ENCODE measurements around the gene JAG1.

Gene JAG1

GRCh38 chr20:10667560-10668167, 6.1 kb downstream of the JAG1 start:
- TF ChIP-seq CTCF (IDR thresholded peaks at IDR 0.05) (no peak), ZFX (IDR thresholded peaks at IDR 0.05; ENCODE audit: borderline replicate concordance) (no peak)
- H3K27ac ChIP-seq, result no peak overlapping the region

- TF ChIP-seq CTCF (IDR thresholded peaks at IDR 0.05) (no peak), ZFX (IDR thresholded peaks at IDR 0.05; ENCODE audit: borderline replicate concordance) (no peak)
- H3K27ac ChIP-seq, result no peak overlapping the region
Observed at GRCh38 chr20:10667077-10667401, 6.8 kb downstream of the JAG1 start.

- H3K27ac ChIP-seq, result no peak overlapping the region
- TF ChIP-seq ZFX (IDR thresholded peaks at IDR 0.05; ENCODE audit: borderline replicate concordance) (no peak), CTCF (IDR thresholded peaks at IDR 0.05) (no peak)
Observed at GRCh38 chr20:10666221-10667076, 7.3 kb downstream of the JAG1 start.

- TF ChIP-seq CTCF (IDR thresholded peaks at IDR 0.05) (no peak), ZFX (IDR thresholded peaks at IDR 0.05; ENCODE audit: borderline replicate concordance) (no peak)
- H3K27ac ChIP-seq, result no peak overlapping the region
Observed at GRCh38 chr20:10665791-10666190, 8.0 kb downstream of the JAG1 start.

GRCh38 chr20:10665027-10665561, 8.7 kb downstream of the JAG1 start:
- no peak overlapping the region for H3K27ac ChIP-seq
- TF ChIP-seq CTCF (IDR thresholded peaks at IDR 0.05), result no peak
- TF ChIP-seq ZFX (IDR thresholded peaks at IDR 0.05; ENCODE audit: borderline replicate concordance), result no peak

GRCh38 chr20:10663756-10664155, 10.0 kb downstream of the JAG1 start:
- no peak overlapping the region for H3K27ac ChIP-seq

More at GRCh38 chr20:10663756-10664155, 10.0 kb downstream of the JAG1 start:
- TF ChIP-seq CTCF (IDR thresholded peaks at IDR 0.05) (no peak), ZFX (IDR thresholded peaks at IDR 0.05; ENCODE audit: borderline replicate concordance) (no peak)
